Activated T-helper 17 cell treated with anti-CD3 and anti-CD28 coated beads, Interleukin-2, amount 50 U/mL, for 72 hours (primary cell): Measurements from ENCODE around the gene CDADC1. TPM values are rescaled to one million over a fixed set of nuclear protein-coding genes. Genes with fewer than 3 reads are reported as not detected.
"Not testable (repeated sequence)": the region's sequence is repeated elsewhere in the genome, so short reads cannot be mapped to it uniquely, and the experiment has no call there.

Experiments
- ATAC-seq: fragments of 150-1000 bp; cut with Tn5 transposase; replicated peaks from 2 replicates; pipeline ENCODE4 v1.10.0; 2021; ENCODE audit warnings: mild to moderate bottlenecking, moderate library complexity
- H3K27ac Mint-ChIP-seq: one replicate; pipeline ENCODE4 v1.8.0; 2022; ENCODE audit warnings: mixed read lengths
- H3K27me3 Mint-ChIP-seq: one replicate; pipeline ENCODE4 v1.8.0; 2022; ENCODE audit warnings: mixed read lengths
- H3K36me3 Mint-ChIP-seq: one replicate; pipeline ENCODE4 v1.8.0; 2022; ENCODE audit warnings: low read depth, mild to moderate bottlenecking, mixed read lengths
- H3K4me1 Mint-ChIP-seq: one replicate; pipeline ENCODE4 v1.8.0; 2022; ENCODE audit warnings: mixed read lengths
- H3K4me3 Mint-ChIP-seq: one replicate; pipeline ENCODE4 v1.8.0; 2022; ENCODE audit warnings: mild to moderate bottlenecking, mixed read lengths
- H3K9me3 Mint-ChIP-seq: one replicate; pipeline ENCODE4 v1.8.0; 2022; ENCODE audit warnings: mixed read lengths
- total RNA-seq, 2 donors: library from RNA; stranded (reverse); gene quantifications; one replicate each; pipeline ENCODE4 v1.2.3, GENCODE V29; 2022

CDADC1 gene
- total RNA-seq, 2 donors from 2014 or later = 7.5 to 10.2 TPM

DNA sequence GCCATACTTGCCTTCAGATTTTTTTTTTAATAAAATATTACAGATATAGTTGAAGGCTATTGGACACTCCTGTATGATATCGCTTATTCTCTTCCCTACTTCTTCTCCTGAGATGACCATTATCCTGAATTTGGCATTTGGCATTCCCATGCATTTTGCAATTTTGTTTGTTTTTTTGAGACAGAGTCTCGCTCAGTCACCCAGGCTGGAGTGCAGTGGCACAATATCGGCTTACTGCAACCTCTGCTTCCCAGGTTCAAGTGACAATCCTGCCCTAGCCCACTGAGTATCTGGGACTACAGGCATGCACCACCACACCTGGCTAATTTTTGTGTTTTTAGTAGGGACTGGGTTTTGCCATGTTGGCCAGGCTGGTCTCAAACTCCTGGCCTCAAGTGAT is 79.4 kb downstream of the CDADC1 start:
- ATAC-seq, H3K36me3 Mint-ChIP-seq, H3K27me3 Mint-ChIP-seq, H3K4me3 Mint-ChIP-seq, H3K9me3 Mint-ChIP-seq, H3K27ac Mint-ChIP-seq, H3K4me1 Mint-ChIP-seq: not testable (repeated sequence)

DNA sequence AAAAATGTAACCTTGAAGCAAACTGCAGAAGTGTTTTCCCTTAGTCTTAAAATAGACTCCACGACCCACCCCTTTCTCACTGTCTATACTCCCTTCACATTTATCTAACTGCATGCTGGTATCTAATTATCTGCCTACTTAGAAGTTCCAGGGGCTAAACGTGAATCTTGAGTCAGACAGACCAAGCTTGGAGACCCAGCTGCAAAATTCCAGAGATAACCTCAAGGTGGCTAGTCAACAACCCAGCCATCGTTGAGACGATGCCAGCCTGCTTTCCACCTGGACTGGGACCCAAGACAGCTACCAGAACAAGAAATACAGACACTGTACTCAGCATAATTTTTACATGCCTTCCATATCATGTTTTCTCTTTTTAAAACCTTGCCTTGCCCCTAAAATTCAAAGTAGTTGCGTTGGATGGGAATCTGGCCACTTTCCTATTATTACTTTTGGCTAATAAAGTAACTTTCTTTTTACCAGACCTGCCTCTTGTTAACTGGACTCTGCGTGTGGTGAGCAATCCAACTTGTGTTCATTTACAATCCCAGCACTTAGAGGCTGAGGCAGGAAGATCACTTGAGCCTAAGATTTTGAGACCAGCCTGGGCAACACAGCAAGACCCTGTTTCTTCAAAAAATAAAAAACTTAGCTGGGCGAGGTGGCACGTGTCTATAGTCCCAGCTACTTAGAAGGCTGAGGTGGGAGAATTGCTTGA is 82.3 kb downstream of the CDADC1 start:
- H3K36me3 Mint-ChIP-seq = peaks cover 9% of the 10 kb centered on the region
- no peak overlapping the region for H3K27ac Mint-ChIP-seq
- H3K4me1 Mint-ChIP-seq = no peaks in the 10 kb centered on the region
- no peak overlapping the region for H3K4me3 Mint-ChIP-seq
- no peaks in the 10 kb centered on the region for H3K9me3 Mint-ChIP-seq
- H3K27me3 Mint-ChIP-seq = no peaks in the 10 kb centered on the region
- no peak for ATAC-seq

DNA sequence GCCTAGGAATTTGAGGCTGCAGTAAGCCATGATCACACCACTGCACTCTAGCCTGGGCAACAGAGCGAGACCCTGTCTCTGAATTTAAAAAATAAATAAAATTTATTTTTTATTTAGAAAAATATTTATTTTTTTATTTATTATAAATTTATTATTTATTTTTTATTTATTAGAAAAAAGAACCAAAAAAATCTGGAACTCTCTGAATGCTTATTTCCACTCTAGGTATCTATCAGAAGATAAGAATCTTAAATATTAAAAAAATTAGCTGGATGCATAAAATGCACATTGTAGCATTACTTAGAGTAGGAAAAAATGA is 82.8 kb downstream of the CDADC1 start:
- Mint-ChIP-seq H3K36me3 (peaks cover 9% of the 10 kb centered on the region), H3K4me1 (no peaks in the 10 kb centered on the region), H3K27me3 (no peaks in the 10 kb centered on the region), H3K9me3 (no peaks in the 10 kb centered on the region), H3K4me3 (no peak overlapping the region), H3K27ac (no peak overlapping the region)
- no peak for ATAC-seq

DNA sequence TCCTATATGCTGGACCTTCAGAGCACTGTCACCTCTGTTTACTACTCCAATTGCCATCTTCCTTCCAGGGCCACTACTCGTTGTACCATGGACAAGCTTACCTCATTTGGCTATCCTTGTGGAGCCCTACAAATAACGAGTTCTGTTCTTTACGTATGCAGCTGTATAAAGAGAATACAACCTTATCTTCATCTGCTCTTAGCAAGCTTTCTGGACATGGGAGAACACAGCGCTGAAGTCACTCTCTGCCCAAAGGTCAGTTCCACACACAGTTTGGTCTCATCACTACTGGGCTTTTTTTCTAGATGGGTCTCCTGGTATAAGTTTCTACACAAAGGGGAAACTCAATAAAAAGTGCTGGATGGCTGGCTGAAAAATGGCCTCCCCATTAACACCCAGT is 88.9 kb downstream of the CDADC1 start:
- H3K4me3 Mint-ChIP-seq = no peak overlapping the region
- no peak overlapping the region for H3K27ac Mint-ChIP-seq
- H3K9me3 Mint-ChIP-seq = no peaks in the 10 kb centered on the region
- no peaks in the 10 kb centered on the region for H3K4me1 Mint-ChIP-seq
- H3K27me3 Mint-ChIP-seq = no peaks in the 10 kb centered on the region
- H3K36me3 Mint-ChIP-seq = peaks cover 7% of the 10 kb centered on the region
- ATAC-seq = no peak

DNA sequence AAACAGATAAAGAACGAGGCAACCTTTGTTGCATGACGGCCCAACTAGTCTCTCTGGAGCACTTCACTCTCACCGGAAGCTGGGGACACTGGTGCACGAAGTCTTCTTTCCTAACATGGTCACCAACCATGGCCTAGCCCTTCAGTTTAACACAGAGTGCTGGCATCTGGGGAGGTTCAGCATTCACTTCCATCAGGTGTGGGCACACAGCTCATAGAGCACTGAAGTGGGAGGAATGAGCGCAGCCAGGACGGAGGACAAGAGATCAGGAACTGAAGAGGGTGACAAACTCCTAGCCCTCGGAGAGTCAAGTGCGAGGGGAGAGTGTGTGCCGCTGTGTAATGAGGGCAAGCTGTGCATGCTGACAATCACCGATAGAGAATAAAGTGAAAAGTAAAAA is 92.4 kb downstream of the CDADC1 start:
- H3K4me3 Mint-ChIP-seq = no peak overlapping the region
- H3K36me3 Mint-ChIP-seq = no peaks in the 10 kb centered on the region
- no peak for ATAC-seq
- H3K27ac Mint-ChIP-seq = no peak overlapping the region
- H3K27me3 Mint-ChIP-seq = no peaks in the 10 kb centered on the region
- H3K4me1 Mint-ChIP-seq = no peaks in the 10 kb centered on the region
- no peaks in the 10 kb centered on the region for H3K9me3 Mint-ChIP-seq

DNA sequence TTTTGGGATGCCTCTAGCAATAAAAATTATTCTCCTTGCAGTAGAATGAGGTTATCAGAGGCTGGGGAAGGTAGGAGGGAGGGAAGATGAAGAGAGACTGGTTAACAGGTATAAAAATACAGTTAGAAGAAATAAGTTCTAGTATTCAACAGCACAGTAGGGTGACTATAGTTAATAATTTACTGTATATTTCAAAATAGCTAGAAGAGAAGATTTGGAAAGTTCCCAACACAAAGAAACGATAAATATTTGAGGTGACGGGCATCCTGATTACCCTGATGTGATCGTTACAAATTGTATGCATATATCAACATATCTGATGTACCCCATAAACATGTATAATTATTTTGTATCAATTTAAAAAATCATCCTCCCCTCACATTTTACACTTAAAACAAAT is 93.8 kb downstream of the CDADC1 start:
- Mint-ChIP-seq H3K4me1 (no peaks in the 10 kb centered on the region), H3K27me3 (no peaks in the 10 kb centered on the region), H3K36me3 (no peaks in the 10 kb centered on the region), H3K4me3 (no peak overlapping the region), H3K9me3 (no peaks in the 10 kb centered on the region), H3K27ac (no peak overlapping the region)
- ATAC-seq = no peak

DNA sequence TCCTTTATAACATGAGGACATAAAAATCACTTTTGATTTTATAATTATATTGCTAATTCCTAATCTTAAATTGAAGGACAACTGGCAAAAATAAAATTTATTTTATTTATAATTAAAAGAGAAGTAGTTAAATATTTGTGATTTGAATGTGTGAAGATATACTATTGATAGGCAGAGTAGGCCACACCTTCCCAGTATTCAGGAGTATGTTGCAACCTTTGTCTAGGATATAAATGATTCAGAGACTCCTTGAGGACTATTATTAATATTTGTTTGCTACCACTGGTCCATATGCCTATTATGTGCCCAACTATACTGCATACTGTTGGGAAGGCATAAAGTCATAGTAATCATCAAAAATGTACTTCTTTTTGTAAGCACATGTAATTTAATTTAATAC is 94.2 kb downstream of the CDADC1 start:
- Mint-ChIP-seq H3K27me3 (no peaks in the 10 kb centered on the region), H3K4me1 (no peaks in the 10 kb centered on the region), H3K27ac (no peak overlapping the region), H3K4me3 (no peak overlapping the region), H3K9me3 (no peaks in the 10 kb centered on the region), H3K36me3 (no peaks in the 10 kb centered on the region)
- ATAC-seq = no peak

DNA sequence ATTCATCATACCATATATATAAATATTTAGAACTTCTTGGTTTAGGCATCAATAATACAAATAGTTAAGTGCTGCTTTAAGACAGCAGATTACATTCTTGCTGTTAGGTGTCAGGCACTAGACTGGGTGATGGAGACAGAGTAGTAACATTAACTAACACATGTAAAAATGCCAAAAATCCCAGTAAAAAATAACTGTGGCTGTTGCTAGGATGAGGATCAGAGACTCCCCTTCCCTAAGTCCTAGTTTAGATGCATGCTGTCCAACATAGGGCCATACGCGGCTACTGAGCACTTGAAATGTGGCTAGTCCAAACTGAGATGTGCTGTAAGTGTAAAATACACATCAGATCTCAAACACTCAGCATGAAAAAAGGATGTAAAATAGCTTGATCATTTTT is 94.7 kb downstream of the CDADC1 start:
- Mint-ChIP-seq H3K36me3 (no peaks in the 10 kb centered on the region), H3K27me3 (no peaks in the 10 kb centered on the region), H3K9me3 (no peaks in the 10 kb centered on the region)

More for the DNA sequence above, 94.7 kb downstream of the CDADC1 start:
- no peak overlapping the region for H3K4me3 Mint-ChIP-seq
- no peaks in the 10 kb centered on the region for H3K4me1 Mint-ChIP-seq
- H3K27ac Mint-ChIP-seq = no peak overlapping the region
- no peak for ATAC-seq

Other genes starting within 250 kb of the CDADC1 start
- not detected for gene MLNR, start 27.6 kb upstream of the CDADC1 start, total RNA-seq
- 10 to 100 TPM in 1 of 2 donors, 1 to 10 TPM in 1; 5.1 to 13.8 TPM for gene CAB39L, start 196.1 kb downstream of the CDADC1 start, total RNA-seq
- gene SETDB2, start 196.3 kb downstream of the CDADC1 start, total RNA-seq = 10 to 100 TPM; 14.1 to 16.3 TPM
- 10 to 100 TPM; 64.5 to 94.8 TPM for gene PHF11, start 248.0 kb downstream of the CDADC1 start, total RNA-seq